HG02885 (cell line): ENCODE measurements around the gene WNT3.

Experiments
- ATAC-seq: cut with Tn5 transposase; IDR thresholded peaks from one replicate; pipeline ENCODE4 v1.9.1; 2021; ENCODE audit warnings: mild to moderate bottlenecking; ENCODE audit not compliant: unreplicated experiment, poor library complexity

The WNT3 gene

DNA sequence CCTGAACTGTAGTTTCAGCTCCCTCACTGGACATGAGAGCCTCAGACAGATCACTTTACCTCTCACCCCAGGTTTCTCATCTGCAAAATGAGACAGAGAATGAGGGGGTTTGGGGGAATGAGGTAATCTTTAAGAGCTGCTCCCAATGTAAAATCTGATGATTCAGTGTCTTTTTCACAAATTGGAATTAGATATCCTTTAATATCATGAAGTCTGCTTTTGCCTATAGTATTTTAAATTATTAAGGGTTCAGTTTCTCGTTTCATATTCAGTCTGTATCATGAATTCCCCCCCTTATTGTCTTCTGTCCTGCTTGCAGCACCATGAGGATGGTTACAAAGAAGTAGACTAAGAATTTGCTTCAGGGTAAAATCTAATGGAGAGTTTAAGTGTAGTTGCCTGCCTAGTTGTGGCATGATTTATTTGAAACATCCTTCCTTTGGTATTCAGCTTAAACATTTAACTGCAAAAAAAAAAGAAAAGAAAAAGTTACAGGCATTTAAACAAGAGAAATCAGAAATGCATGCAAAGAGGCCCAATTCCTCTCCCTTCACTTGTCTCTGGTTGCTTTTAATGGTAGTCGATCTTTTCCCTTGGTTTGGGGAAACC, 77.3 kb downstream of the WNT3 start:
- ATAC-seq = no peak

DNA sequence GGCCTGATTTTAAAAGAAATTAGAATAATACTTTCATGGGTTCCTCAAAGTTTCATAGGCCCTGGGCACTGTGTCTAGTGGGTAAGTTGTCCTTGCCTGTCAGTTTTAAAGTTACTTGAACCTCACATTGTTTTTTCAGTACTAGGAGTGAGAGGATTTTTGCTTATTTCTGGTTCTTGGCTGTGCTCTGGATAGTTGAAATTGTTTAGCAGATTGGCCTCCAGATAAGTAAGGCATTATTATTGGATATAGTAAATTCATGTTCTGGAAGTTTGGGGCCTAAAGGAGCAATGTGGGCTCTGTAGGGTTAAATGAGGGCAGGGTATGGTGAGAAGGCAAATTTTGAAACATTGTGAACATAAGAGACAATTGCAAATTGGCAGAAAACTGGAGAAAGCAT, 78.5 kb downstream of the WNT3 start:
- no peak for ATAC-seq

- ATAC-seq = no peak
Measured at GRCh38 chr17:46738544-46738943, 79.9 kb downstream of the WNT3 start.

- ATAC-seq = no peak
Measured at GRCh38 chr17:46737326-46737725, 81.2 kb downstream of the WNT3 start.

DNA sequence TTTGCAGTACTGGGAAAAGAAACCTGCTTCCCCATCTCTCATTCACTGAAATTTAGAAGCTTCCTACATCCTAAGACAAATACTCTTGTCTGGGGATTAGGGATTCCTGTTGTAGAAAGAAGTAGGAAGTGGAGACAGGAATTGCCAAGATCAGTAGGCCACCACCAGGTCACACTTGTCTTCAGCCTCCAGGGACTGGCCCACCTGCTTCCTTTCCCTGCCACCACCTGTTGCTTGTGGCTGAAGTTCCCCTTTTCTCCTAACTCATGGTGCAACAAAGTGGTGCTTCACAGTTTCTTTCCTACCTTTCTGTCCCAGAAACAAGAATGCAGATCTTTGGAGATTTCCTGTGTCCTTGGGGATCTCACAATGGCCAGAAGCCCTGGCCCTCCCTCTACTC, 82.4 kb downstream of the WNT3 start:
- no peak for ATAC-seq

GRCh38 chr17:46733837-46734475, 84.5 kb downstream of the WNT3 start:
- no peak for ATAC-seq

GRCh38 chr17:46732754-46733398, 85.6 kb downstream of the WNT3 start:
- ATAC-seq = no peak

DNA sequence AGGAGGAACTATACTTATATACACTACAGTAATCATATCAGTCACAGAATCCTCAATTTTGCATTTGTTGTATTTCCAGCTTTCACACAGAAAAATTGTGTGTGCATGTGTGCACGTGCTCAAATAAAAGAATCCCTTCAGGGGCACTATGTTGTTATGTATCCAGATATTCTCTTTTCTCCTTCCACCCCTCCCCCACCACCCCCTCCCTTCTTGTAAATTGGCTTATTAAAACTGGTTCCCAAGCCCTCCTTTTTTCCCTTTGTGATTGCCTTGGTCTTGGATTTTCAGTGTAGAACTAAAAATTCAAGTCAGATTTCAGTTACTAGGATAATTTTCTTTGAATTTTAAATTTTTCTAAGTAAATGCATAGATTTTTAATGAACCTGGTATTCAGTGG, 86.3 kb downstream of the WNT3 start:
- ATAC-seq = no peak

DNA sequence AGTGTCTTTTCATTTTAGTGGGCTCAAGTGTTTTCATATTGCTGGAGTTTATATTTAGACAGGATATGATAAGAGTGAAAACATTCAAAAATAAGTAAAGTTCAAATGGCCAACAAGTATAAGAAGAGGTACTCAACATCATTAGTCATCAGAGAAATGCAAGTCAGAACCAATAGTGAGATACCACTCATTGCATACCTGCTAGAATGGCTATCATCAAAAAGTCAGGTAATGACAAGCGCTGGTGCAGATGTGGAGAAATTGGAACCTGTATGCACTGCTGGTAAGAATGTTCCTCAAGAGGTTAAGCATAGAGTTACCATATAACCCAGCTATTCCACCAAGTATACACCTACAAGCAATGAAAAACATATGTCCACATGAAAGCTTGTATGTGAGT, 87.8 kb downstream of the WNT3 start:
- ATAC-seq = no peak

DNA sequence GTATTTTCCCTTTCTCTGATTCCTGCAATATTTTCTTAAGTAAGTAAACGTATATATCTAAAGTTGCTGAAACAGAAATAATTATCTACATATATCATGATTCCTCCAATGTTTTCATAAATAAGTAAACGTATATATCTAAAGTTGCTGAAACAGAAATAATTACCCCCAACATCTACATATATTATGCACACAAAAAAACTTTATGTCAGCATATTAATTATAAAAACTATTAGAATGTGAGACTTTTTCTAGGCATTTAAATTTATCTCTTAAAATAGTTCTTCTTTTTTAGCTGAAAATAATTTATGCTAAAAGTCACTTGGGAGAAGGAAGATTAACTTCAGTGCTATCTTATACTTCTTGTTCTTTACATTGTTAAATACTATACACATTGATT, 88.5 kb downstream of the WNT3 start:
- no peak for ATAC-seq

GRCh38 chr17:46727572-46728348, 90.7 kb downstream of the WNT3 start:
- no peak for ATAC-seq

GRCh38 chr17:46726206-46726605, 92.3 kb downstream of the WNT3 start:
- ATAC-seq = no peak

DNA sequence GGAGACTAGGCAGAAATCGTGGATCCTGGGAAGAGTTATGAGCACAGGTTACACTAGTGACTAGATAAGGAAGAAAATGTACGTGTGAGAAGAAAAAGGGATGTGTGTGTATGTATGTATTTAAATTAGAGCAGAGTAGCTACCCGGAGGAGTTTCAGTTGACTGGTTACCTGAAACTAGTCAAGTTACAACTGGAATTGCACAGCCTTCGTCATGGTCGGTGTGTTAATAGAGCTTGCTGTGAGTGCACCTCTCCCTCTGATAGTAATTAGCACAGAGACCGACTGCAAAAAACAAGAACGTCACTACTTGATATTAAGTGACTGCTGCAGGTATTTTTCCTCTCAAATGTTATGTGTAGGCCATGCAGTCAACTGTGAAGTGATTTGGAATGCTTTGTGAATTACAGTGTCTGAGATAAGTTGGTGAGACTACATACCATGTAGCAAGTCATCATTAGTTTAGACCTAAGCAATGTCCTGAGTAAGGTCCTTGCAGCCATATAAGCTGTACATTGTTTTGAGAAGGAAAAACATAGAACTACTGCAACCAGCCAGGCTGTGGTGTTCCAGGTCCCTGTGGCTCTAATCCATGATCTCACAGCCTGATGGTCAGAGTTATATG, 95.7 kb downstream of the WNT3 start:
- ATAC-seq = no peak

DNA sequence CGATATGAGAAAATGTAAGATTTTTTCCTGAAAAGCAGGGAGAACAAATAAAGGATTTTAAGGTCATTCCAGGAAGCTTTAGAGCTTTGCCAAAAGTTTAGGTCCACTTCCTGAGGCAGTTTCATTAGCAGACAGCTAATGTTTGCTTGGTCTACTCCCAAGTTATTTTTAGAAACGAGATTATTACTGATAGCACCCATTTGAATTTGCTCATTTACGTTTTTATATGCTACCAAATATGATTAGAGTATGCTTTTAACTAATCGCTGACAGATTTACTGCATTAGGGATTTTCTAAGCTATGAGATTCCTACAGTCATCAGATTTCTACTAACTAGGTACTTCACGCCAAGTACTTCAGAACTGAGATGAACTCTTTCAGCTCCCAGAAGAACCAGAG, 98.1 kb downstream of the WNT3 start:
- no peak for ATAC-seq

DNA sequence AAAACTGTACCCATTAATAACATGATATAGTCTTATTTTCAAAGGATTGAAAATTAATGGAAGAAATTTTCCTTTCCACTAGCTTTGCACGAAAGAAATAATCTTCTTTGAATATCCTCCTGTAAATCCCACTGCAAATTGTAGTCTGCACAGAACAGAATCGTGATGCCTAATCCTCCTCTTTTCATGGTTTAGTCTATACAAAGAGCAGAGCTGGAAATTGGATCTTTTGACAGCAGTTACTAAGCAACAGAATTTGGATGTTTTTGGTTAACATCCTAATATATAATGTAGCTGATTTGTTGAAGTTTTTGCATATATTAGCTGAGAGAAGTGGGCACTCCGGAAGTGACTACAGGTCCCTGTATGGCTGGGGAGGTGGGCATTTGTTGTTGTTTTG, 98.6 kb downstream of the WNT3 start:
- ATAC-seq = no peak

DNA sequence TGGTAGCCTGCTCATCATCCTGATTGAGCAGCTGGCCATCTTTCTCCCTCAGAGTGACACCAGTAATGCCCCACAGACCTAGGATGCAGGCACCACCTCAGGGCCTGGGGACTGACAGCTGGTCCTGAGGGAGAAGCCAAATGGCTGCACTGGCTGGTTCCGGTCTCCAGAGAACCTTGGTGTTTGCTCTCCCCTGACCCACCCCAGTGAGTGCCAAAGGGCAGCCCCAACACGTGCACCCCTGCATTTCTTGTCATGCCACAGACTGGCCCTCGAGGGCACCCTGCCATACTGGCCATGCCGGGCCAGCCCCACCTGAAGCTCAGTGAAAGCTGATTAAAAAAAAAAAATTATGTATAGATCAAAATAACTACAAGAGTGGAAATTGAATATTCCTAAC, 100.5 kb downstream of the WNT3 start:
- ATAC-seq = no peak
